ENCODE results near the gene RAB31.

The RAB31 gene

DNA sequence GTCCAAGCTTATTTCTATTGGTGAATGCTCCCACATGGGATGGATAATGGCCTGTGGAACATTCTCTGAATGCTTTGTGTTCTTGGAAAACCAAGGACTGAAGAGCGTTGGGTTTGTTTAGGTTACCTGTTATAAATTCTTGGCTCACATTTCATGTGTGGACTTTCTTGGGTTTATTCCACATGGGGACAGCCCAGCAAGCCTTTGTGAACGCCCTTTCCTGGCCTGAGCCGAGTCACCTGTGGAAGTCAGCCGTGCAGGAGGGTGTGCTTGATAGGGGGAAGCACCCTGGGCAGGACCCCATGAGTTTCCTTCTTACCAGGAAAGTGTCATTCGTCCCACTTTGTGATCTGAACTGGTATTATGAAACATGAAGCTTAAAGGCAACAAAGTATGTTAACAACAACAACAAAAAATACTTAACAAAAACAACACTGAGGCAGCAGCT is 4.1 kb downstream of the RAB31 start:
- DNase-seq (ENCODE audit: low read depth in 1 of 2, low spot score in 1 of 2) = no peak

DNA sequence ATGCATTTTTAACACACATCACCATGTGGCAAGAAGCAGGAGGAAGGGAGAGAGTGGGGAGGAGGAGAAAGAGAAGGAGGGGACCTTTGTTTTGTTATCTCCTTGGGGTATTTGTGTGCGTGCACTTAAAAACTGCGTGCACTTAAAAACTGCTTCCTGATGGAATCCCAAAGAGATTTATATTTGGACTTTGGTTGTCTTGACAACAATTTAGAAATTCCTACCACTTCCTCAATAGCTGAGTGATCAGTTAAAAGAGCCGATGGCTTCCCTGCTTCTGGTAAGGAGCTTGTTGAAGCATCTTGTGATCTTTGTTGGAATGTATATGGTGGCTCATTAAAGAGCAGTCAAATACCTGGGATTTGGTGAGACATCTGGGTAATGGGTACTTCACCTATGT is 4.5 kb downstream of the RAB31 start:
- DNase-seq (ENCODE audit: low read depth in 1 of 2, low spot score in 1 of 2) = no peak

- no peak for DNase-seq (ENCODE audit: low read depth in 1 of 2, low spot score in 1 of 2)
Observed at GRCh38 chr18:9714266-9715087, 6.4 kb downstream of the RAB31 start.

DNA sequence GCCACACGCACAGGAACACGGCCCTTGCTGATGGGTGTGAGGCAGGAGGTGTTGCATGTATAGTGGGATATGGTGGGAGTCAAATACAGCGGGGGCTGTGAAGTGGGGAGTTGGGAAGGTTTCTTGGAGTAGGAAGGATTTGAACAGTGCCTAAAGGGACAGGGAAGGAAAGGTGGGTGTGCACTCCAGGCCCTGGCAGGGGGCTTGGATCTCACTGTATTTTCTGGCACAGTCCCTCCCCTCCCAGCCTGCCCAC is 6.9 kb downstream of the RAB31 start:
- no peak for DNase-seq (ENCODE audit: low read depth in 1 of 2, low spot score in 1 of 2)

- DNase-seq (ENCODE audit: low read depth in 1 of 2, low spot score in 1 of 2) = no peak
Observed at GRCh38 chr18:9715978-9716774, 8.1 kb downstream of the RAB31 start.

- DNase-seq (ENCODE audit: low read depth in 1 of 2, low spot score in 1 of 2) = no peak
Observed at GRCh38 chr18:9716780-9717563, 8.9 kb downstream of the RAB31 start.

GRCh38 chr18:9719421-9719981 is 11.4 kb downstream of the RAB31 start:
- no peak for DNase-seq (ENCODE audit: low read depth in 1 of 2, low spot score in 1 of 2)

GRCh38 chr18:9720327-9720726 is 12.2 kb downstream of the RAB31 start:
- DNase-seq (ENCODE audit: low read depth in 1 of 2, low spot score in 1 of 2) = no peak

DNA sequence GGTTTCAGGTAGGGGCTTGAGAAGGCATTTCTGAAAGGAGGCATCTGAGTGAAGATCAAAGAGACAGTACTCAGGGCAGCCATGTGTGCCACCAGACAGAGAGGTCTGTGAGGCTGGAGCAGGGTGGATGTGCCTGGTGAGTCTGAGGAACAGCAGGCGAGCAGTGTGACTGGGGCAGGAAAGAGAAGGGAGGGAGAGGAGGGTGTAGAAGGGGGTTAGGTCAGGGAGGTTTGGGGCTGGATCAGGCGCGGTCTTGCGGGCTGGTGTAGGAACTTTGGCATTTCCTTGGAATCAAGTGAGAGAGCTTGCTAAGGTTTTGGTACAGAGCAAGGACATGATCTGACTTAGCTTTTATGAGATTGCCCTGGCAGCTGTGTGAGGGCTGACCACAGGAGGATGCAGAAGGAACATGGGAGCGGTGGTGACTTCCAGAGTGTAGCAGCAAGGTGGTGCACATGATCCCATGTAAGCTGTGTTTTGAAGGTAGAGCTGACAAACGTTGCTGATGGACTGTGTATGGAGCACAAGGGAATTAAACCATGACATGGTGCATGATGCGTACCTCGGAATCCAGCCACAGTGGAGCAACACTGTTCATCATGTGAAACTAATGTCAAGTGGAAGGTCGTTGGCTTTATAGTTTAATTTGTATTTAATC is 13.9 kb downstream of the RAB31 start:
- no peak for DNase-seq (ENCODE audit: low read depth in 1 of 2, low spot score in 1 of 2)

GRCh38 chr18:9722691-9723090 is 14.6 kb downstream of the RAB31 start:
- DNase-seq (ENCODE audit: low read depth in 1 of 2, low spot score in 1 of 2) = no peak

DNA sequence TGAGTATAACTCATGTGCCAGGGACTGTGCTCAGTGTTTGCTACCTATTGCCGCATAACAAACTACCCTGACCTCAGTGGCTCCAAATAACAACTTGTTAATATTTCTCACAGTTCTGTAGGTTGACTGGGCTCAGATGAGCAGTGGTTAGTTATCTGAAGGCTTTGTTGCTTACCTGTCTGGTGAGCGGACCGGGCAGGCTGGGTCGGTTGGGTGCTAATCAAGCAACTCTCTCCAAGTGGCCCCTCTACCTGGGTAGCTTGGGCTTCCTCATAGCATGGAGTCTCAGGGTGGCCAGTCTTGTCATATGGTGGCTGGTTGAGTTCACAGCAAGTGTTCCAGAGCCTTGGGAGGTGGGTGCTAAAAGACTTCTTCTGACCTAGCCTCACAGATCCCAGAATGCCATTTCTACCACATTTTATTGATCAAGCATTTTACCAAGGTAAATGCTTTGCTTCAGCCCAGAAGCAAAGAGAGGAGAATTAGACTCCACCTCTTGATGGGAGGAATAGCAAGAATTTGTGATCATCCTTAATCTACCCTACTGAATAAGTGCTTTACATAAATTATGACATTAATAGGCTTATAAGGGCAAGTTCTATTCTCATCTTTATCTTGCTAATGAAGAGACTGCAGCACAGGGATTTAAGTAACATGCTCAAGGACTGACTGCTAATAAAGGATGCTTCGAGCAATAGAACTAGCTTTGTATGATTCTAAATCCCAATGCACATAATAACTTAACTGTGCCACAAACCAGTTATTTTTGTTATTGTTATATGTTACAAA is 16.9 kb downstream of the RAB31 start:
- no peak for DNase-seq (ENCODE audit: low read depth in 1 of 2, low spot score in 1 of 2)

- no peak for DNase-seq (ENCODE audit: low read depth in 1 of 2, low spot score in 1 of 2)
Observed at GRCh38 chr18:9726175-9726574, 18.1 kb downstream of the RAB31 start.

DNA sequence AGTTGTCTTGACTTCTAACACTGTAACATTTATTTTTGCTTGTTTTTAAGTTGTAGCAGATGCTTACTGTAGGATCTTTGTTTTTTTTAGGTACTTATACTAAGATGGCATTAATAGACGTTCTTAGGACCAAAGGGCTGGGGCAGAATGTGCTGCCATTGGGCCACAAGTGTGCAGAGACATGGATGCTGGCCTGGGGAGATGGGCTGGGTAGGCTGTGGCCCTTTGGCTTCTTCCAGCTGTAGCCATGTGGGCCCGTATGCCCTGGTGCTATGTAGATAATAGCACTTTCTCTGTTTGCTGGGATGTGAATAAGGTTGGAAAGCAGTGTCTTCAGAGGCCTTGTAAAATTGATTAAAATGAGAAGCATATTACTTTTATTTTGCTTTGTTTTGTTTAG is 18.8 kb downstream of the RAB31 start:
- DNase-seq (ENCODE audit: low read depth in 1 of 2, low spot score in 1 of 2) = no peak

- DNase-seq (ENCODE audit: low read depth in 1 of 2, low spot score in 1 of 2) = no peak
Observed at GRCh38 chr18:9730786-9731185, 22.7 kb downstream of the RAB31 start.

- no peak for DNase-seq (ENCODE audit: low read depth in 1 of 2, low spot score in 1 of 2)
Observed at GRCh38 chr18:9731380-9731779, 23.3 kb downstream of the RAB31 start.

GRCh38 chr18:9732031-9732430 is 23.9 kb downstream of the RAB31 start:
- DNase-seq (ENCODE audit: low read depth in 1 of 2, low spot score in 1 of 2) = no peak

GRCh38 chr18:9734189-9734588 is 26.1 kb downstream of the RAB31 start:
- no peak for DNase-seq (ENCODE audit: low read depth in 1 of 2, low spot score in 1 of 2)

GRCh38 chr18:9735238-9735637 is 27.1 kb downstream of the RAB31 start:
- no peak for DNase-seq (ENCODE audit: low read depth in 1 of 2, low spot score in 1 of 2)

- DNase-seq (ENCODE audit: low read depth in 1 of 2, low spot score in 1 of 2) = no peak
Observed at GRCh38 chr18:9735879-9736278, 27.8 kb downstream of the RAB31 start.

GRCh38 chr18:9736286-9736835 is 28.3 kb downstream of the RAB31 start:
- no peak for DNase-seq (ENCODE audit: low read depth in 1 of 2, low spot score in 1 of 2)

All from stimulated activated CD4-positive, alpha-beta T cell treated with anti-CD3 and anti-CD28 coated beads, Interleukin-15, amount 100 ng/mL, for 1 hour (primary cell).